A172 (cell line): Measurements from ENCODE around the gene TBC1D2B. TPM values are rescaled to one million over a fixed set of nuclear protein-coding genes. Genes with fewer than 3 reads are reported as not detected.
"Not testable (repeated sequence)": the region's sequence is repeated elsewhere in the genome, so short reads cannot be mapped to it uniquely, and the experiment has no call there.

Experiments used
- DNase-seq: peaks from one replicate; pipeline ENCODE4 v3.0.0-alpha.2; 2015; ENCODE audit warnings: low spot score
- total RNA-seq: library from RNA; depleted of rRNA; stranded (reverse); fragments of >200 nt; shearing (Covaris generic); gene quantifications from 2 replicates; pipeline ENCODE4 v1.2.3, GENCODE V29; 2014

TBC1D2B gene
- total RNA-seq, 1 experiment from 2014 or later = 14.5 TPM

- no peak for DNase-seq
These were observed 102.0 kb downstream of the TBC1D2B start for GRCh38 chr15:77975332-77976094.

DNA sequence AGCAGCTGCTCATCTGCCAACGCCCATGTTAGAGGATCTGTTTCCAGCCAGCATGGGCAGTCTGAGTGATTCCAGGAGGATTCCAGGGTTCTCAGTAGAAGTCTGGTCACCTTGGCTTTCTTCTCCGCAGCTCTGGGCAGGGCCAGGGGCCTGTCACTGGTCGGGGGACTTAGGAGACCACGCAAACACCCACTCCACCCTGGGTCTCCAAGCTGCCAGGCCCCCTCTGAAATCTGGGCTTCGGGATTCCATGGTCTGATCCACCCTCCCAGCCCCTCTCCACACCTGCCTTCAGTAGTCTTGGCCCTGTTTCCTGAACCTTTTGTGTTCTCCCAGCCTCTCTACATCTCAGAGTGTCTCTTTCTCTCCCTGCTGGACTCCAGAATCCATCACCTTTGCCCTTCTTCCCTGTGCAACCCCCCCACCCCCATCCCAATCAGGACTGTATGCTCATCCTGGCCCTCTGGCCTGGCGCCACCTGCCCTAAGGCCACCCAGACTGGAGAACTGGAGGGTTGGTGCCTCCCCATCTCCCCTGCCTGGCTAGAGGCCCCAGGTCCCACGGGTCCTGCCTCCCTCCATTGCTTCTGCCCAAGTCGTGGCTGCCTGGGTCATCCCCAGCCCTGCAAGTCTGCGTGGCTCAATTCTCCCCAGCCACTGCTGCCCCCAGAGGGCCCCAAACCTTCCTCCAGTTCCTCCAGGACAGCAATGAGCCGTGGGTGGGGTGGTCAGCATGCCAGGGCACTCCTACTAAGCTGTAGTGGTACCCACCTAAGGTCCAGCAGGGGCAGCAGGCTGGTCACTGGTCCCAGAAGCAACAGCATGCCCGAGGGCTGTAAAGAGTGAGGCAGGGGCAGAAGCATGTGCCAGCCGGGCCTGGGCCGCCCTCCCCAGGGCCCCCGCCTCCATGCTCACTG is 102.8 kb downstream of the TBC1D2B start:
- no peak for DNase-seq

DNA sequence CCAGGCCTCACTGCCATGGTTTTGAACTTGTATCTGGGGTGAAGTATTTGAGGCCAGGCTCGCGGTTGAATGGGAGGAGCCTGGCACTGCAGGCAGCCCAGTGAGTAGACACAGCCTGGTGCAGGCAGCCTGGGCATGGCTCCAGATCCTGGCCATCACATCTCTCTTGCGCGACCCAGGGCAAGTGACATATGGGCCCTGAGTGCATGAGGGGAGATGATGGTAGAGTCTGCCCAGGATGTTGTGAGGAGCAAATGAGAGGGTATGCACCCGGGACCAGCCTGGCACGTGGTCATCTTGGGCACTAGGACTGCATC is 103.5 kb downstream of the TBC1D2B start:
- peak; percentile 79 for DNase-seq

GRCh38 chr15:77973273-77974097 is 104.0 kb downstream of the TBC1D2B start:
- DNase-seq = not testable (repeated sequence)

GRCh38 chr15:77972706-77973105 is 104.8 kb downstream of the TBC1D2B start:
- DNase-seq = not testable (repeated sequence)

DNA sequence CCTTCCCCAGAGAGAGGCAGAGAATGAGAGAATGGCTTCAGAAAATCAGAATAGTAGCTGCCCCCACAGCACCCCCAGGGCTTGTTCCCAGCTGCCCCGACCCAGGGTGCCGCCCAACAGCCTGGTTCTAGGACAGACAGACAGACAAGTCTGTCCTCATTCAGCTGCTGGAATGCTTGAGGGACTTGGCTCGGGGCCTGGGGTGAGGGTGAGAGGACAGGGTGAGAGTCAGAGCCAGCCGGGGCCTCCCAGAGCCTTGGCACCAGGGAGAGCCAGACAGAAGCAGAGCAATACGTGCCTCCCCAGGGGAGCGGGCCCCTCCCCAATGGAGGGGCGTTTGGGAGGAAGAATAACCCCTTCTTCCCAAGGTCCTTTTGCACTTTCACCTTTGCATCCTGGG is 105.6 kb downstream of the TBC1D2B start:
- not testable (repeated sequence) for DNase-seq

- DNase-seq = not testable (repeated sequence)
These were observed 106.6 kb downstream of the TBC1D2B start for GRCh38 chr15:77970813-77971360.

DNA sequence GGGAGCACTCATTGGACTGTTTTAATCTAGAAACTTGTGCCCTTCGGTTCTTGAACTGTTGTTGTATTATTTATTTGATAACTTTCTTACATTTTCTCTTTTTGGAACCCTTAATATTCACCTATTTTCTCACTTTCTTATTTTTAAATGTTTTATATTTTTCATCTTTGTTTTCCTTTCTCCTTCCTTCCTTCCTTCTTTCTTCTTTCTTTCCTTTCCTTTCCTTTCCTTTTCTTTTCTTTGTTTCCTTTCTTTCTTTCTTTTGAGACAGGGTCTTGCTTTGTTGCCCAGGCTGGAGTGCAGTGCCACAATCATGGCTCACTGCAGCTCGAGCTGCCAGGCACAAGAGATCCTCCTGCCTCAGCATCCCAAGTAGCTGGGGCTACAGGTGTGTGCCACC is 108.5 kb downstream of the TBC1D2B start:
- DNase-seq = no peak

DNA sequence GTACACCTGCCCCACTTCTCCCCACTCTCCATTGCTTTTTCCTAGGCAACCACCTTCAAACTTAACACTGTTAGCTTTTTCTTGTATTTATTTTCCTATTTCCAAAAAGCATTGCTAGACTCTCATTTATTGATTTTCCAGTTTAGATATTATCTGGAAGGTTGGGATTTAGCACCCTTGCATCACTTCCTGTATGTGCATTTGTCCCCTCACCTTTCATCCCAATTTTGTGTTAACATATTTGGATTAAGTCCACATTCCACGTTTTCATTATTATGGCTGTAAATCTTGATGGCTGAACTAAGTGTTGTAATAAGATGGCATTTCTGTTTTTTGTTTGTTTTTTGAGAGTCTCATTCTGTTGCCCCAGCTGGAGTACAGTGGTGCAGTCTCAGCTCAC is 109.7 kb downstream of the TBC1D2B start:
- no peak for DNase-seq

DNA sequence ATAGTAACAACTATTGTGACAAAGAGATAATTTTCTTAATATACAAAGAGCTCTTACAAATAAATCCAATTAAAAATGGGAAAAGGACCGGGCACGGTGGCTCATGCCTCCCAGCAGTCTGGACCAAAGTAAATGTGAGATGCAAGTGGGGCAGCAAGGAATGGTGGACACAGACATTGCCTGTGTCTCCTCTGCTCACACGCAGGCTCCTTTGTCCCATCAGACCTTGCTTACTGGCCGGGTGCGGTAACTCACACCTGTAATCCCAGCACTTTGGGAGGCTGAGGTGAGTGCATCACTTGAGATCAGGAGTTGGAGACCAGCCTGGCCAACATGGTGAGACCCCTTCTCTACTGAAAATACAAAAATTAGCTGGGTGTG is 110.3 kb downstream of the TBC1D2B start:
- not testable (repeated sequence) for DNase-seq

- DNase-seq = peak; percentile 64
These were observed 110.8 kb downstream of the TBC1D2B start for GRCh38 chr15:77966540-77967234.

- DNase-seq = no peak
These were observed 113.3 kb downstream of the TBC1D2B start for GRCh38 chr15:77964193-77964592.

- DNase-seq = peak; percentile 65
These were observed 118.1 kb downstream of the TBC1D2B start for GRCh38 chr15:77959432-77959879.

DNA sequence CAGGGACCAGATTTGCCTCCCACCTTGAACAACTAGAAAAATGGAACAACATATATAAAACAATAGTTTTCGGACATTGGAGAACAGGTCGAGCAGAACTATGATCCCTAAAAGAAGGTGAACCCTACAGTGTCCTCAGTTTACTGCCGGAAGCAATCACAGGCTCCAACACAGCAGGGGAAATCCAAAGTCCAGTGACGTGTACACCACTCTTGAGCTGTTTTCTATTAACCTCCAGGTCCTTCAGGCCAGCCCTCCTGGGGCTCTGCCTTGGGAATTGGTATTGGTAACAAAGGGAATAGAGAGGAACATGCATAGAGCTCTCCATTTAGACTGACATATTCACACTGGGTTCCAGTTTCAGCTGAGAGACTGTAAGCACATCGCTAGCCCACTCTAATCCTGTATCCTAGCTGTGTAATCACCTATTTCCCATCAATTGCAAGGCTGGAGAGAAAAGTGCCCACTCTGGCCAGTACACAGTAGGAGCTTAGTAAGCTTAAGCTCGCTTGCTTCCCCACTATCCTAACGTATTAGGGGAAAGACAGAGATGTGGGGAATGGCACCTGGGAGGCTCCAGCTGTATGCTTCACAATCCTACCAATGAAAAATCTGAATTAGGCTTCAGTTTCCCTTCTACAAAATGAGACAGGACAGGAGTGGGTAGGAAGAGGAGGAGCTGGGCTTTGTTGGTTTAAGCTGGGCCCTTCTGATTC is 118.6 kb downstream of the TBC1D2B start:
- DNase-seq = not testable (repeated sequence)

DNA sequence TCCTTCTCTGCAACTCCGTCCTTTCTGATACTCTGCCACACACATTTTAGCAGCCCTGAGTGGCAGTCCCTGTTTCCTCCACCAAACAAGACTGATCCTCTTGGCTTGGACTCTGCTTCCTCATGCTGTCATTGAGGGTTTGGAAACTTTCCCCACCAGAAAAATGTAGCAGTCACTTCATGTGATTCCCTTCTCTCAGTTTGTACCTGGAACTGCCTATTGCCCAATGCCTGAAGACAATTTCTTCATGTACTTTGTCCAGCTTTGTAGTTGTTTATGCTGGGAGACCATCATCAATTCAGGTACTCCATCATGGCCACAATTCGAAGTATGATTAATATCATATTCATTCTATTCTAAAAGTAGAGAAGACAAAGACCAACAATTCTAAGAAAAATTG is 119.5 kb downstream of the TBC1D2B start:
- DNase-seq = not testable (repeated sequence)

DNA sequence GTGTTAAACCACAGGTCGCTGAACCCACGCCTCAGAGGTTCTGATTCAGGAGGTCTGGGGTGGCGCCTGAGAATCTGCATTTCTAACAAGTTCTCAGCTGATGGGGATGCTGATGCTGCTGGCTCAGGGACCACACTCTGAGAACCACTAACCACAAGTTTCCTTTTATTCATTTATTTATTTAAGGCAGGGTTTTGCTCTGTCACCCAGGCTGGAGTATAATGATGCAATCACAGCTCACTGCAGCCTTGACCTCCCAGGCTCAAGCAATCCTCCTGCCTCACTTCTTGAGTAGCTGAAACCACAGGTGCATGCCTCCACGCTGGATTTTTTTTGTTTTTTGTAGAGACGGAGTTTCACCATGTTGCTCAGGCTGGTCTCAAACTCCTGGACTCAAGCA is 123.6 kb downstream of the TBC1D2B start:
- peak; percentile 60 for DNase-seq

DNA sequence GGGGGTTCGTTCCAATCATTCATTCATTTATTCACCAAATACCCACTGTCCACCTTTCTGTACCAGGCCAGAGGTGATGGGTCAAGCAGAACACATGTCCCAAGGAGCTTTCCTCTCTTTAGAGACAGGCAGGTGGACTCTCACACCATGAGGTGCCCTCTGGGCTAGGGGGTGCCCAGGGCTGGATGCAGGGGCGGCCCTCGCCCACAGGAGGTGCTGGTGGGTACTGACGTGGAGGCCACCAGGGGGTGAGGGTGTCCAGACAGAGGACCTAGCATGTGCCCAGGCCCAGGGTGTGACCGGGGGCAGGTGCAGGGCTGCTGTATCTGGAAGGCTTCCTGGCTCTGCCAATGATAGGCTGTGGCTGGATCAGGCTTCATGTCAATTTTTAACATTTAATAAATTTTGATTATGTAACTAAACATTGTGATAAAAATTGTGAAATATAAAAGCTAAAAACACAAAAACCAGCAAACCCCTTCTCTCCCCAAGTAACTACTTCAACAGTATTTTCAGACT is 124.5 kb downstream of the TBC1D2B start:
- DNase-seq = not testable (repeated sequence)

DNA sequence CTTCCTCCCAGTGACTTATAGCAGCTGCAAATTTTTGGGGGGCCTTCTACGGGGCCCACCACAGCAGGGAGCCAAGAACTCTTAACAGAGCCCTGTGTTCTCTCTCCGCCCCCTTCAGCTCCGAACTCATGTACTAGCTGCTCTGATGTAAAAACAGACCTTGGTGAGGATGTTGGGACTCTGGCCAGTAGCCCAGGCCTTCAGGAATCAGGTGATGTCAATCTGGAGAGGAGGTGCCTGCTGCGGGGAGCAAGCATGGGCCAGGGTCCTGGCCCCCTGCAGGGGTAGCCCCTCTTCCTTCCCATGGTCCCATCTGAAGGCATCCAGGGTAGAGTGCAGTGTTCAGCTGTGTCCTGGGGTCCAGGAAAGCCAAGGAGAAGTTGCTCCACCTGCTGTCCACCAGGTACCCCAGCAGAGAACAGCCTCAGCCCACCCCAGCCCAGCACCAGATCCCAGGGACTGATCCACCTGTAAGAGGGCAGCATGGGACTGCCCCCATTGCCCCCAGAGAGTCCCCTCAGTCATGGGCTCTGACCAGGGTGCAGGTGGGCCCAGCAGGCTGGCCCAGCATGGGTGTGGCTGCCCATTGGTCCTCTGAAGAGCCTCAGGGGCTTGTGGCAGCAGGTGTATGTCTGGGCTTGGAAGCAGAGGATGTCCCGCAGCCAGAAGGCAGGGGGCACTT is 126.3 kb downstream of the TBC1D2B start:
- not testable (repeated sequence) for DNase-seq

- not testable (repeated sequence) for DNase-seq
These were observed 127.0 kb downstream of the TBC1D2B start for GRCh38 chr15:77950470-77950869.
